Activated naive CD8-positive, alpha-beta T cell (primary cell): Measurements from ENCODE around the gene KIAA1328.
"Not testable (repeated sequence)": the region's sequence is repeated elsewhere in the genome, so short reads cannot be mapped to it uniquely, and the experiment has no call there.

Experiments
- H3K27ac Mint-ChIP-seq: one replicate; pipeline ENCODE4 v1.8.0; 2021; ENCODE audit warnings: mixed read lengths
- H3K27me3 Mint-ChIP-seq: one replicate; pipeline ENCODE4 v1.8.0; 2021; ENCODE audit warnings: mixed read lengths
- H3K36me3 Mint-ChIP-seq: one replicate; pipeline ENCODE4 v1.8.0; 2021; ENCODE audit warnings: mixed read lengths
- H3K4me1 Mint-ChIP-seq: one replicate; pipeline ENCODE4 v1.8.0; 2021; ENCODE audit warnings: low read depth, mixed read lengths
- H3K4me3 Mint-ChIP-seq: one replicate; pipeline ENCODE4 v1.8.0; 2021; ENCODE audit warnings: mild to moderate bottlenecking, mixed read lengths
- H3K9me3 Mint-ChIP-seq: one replicate; pipeline ENCODE4 v1.8.0; 2021; ENCODE audit warnings: low read depth, mixed read lengths

Gene KIAA1328

DNA sequence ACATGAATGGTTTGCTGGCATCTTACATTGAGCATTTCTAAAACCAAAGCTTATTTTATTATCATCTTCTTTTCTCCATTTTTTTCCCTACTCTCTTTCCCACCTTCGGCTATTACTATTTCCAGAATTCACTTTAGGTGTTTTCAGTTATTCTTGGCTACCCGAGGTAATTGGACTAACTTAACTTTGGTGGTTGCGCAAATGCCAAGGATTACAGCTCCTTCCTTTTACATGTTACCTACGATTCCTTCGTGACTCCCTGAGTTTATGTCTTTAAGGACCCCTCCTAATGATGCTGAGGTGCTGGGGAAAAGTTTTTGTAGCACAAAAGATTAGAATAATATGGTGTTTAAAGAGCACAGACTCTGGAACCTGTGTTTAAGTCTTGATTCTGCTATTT is 14.3 kb downstream of the KIAA1328 start:
- H3K27ac Mint-ChIP-seq, result no peak overlapping the region
- no peak overlapping the region for H3K4me3 Mint-ChIP-seq
- H3K4me1 Mint-ChIP-seq, result peaks cover 3% of the 10 kb centered on the region
- no peaks in the 10 kb centered on the region for H3K9me3 Mint-ChIP-seq
- H3K27me3 Mint-ChIP-seq, result no peaks in the 10 kb centered on the region
- H3K36me3 Mint-ChIP-seq, result peaks cover 22% of the 10 kb centered on the region

DNA sequence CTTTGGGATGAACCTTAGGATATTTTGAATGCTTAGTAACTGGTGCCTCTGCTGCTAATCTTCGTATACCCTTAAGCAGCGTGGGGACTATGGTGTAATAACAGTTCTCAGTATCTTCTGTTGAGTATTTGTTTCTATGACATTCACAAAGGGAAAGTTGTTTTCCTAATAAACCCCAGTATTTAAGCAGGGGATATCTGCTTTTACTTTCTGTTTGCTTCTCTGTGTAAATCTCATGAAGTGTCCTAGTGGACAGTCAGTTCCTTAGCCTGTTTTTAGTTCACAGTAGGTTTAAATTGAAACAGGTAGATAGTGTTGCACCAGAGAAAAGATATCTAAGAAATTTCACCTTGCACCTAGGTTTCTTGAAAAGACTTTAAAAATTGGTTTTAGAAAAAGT is 14.9 kb downstream of the KIAA1328 start:
- Mint-ChIP-seq H3K4me1 (peaks cover 3% of the 10 kb centered on the region), H3K9me3 (no peaks in the 10 kb centered on the region), H3K27ac (no peak overlapping the region), H3K4me3 (no peak overlapping the region), H3K27me3 (no peaks in the 10 kb centered on the region), H3K36me3 (peaks cover 19% of the 10 kb centered on the region)

DNA sequence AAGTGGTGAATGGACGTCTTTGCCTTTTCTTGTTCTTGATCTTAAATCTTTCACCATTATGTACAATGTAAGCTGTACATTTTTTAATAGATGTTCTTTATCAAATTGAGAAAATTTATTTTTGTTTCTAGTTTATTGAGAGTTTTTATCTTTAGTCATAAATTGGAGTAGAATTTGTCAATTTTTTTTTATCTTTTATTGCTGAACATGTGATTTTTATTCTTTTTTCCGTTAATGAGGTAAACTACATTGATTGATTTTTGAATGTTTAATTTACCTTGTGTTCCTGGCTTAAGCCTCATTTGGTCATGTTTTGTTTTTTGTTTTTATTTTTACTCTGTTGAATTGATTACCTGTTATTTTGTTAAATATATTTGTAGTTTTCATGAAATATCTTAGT is 19.7 kb downstream of the KIAA1328 start:
- Mint-ChIP-seq H3K36me3 (peaks cover 31% of the 10 kb centered on the region), H3K27me3 (no peaks in the 10 kb centered on the region), H3K4me1 (no peaks in the 10 kb centered on the region)

DNA sequence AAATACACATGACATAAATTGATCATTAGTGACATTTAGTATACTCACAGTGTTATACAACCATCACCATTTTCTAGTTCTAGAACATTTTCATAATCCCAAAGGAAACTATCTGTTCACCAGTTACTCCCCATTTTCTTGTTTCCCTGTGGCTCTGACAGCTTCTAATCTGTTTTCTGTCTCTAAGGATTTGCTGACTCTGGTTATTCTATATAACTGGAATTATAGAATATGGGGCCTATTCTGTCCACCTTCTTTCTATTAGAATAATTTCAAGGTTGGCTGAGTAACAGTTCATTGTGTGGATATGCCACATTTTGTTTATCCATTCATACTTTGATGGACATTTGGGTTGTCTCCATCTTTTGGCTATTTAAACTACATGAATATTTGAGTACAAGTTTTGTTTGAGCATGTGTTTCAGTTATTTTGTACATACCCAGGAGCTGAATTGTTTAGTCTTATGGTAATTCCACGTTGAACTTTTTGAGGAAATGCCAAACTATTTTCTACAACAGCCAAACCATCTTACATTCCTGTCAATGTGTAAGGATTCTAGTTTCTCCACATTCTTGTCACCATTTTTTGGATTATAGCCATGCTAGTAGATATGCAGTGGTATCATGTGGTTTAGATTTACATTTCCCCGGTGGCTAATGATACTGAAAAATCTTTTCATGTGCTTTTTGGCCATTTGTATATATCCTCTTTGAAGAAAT is 20.5 kb downstream of the KIAA1328 start:
- Mint-ChIP-seq H3K27ac (no peak overlapping the region), H3K27me3 (no peaks in the 10 kb centered on the region), H3K4me3 (no peak overlapping the region), H3K36me3 (peaks cover 38% of the 10 kb centered on the region), H3K9me3 (peaks cover 5% of the 10 kb centered on the region), H3K4me1 (no peaks in the 10 kb centered on the region)

More for the DNA sequence above, 19.7 kb downstream of the KIAA1328 start:
- Mint-ChIP-seq H3K9me3 (peaks cover 5% of the 10 kb centered on the region), H3K27ac (no peak overlapping the region), H3K4me3 (no peak overlapping the region)

DNA sequence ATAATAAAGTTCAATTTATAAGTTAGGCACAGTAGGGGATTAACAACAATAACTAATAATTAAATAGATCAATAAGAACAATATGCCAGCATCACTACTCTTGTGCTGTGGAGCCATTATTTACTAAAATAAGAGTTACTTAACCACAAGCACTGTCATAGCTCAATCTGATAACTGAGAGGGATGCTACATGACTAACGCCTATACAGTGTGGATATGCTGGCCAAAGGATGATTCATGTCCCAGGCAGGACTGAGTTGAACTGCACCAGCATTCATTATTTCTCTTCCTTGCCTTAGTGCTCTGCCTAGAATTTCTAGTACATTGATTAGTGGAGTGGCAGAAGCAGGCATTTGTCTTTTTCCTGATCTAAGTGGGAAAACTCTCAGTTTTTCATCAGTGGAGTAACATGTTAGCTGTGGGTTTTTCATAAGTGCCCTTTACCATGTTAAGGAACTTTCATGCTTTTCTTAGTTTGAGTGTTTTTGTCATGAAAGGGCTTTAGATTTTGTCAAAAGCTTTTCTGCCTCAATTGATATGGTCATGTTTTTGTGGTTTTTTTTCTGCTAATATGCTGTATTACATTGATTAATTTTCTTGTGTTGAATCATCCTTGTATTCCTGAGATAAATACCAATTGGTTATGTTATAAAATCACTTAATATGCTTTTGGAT is 21.7 kb downstream of the KIAA1328 start:
- H3K4me3 Mint-ChIP-seq, result no peak overlapping the region
- no peaks in the 10 kb centered on the region for H3K4me1 Mint-ChIP-seq
- no peak overlapping the region for H3K27ac Mint-ChIP-seq
- peaks cover 38% of the 10 kb centered on the region for H3K36me3 Mint-ChIP-seq
- peaks cover 5% of the 10 kb centered on the region for H3K9me3 Mint-ChIP-seq
- no peaks in the 10 kb centered on the region for H3K27me3 Mint-ChIP-seq

DNA sequence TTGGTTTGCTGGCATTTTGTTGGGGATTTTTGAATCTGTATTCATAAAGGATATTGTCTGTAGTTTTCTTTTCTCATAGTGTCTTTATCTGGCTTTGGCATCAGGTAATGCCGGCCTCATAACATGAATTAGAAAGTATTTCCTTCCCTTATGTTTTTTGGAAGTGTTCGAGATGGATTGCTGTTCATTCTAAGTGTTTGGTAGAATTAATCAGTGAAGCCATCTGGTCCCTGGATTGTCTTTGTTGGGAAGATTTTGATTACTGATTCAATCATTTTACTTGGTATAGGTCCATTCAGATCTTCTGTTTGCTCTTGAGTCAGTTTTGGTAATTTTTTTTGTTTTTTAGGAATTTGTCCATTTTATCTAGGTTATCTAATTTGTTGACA is 22.3 kb downstream of the KIAA1328 start:
- no peak overlapping the region for H3K27ac Mint-ChIP-seq
- peaks cover 5% of the 10 kb centered on the region for H3K9me3 Mint-ChIP-seq
- H3K4me3 Mint-ChIP-seq, result no peak overlapping the region
- H3K27me3 Mint-ChIP-seq, result no peaks in the 10 kb centered on the region
- peaks cover 1% of the 10 kb centered on the region for H3K4me1 Mint-ChIP-seq
- peaks cover 42% of the 10 kb centered on the region for H3K36me3 Mint-ChIP-seq

DNA sequence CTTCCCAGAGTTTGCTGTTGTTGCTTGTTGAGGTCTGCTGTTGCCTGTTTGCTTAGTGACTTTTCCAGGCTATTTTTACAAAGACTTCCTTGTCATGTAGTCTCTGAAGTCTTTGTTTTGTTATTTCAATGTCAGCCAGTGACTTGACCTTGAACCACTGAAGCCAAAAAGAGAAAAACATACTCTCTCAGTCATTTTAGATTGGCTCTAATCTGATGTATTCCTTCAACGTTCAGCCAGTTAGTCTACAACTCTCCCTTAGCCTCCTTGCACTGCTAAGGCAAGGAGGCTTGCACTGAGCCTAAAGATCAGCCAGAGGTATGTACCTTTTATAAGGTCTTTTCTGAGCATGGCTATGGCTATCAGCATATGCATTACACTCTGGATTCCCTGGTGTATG is 27.9 kb downstream of the KIAA1328 start:
- Mint-ChIP-seq H3K36me3 (peaks cover 45% of the 10 kb centered on the region), H3K27ac (no peak overlapping the region), H3K27me3 (no peaks in the 10 kb centered on the region), H3K4me3 (no peak overlapping the region), H3K4me1 (peaks cover 2% of the 10 kb centered on the region), H3K9me3 (peaks cover 3% of the 10 kb centered on the region)

DNA sequence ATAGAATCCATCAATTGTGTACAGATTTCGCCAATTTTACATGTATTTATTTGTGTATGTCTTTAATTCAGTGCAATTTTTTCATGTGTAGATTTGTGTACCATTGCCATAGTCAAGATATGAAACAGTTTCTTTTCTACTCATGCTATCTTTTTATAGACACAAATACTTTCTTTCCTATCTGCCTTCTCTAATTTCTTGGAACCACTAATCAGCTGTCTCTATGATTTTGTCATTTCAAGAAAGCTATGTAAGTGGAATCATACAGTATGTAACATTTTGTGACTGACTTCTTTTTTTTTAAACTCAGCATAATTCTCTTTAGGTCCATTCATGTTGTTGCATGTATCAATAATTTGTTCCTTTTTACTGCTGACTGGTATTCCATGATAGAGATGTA is 33.3 kb downstream of the KIAA1328 start:
- H3K36me3 Mint-ChIP-seq, result peaks cover 28% of the 10 kb centered on the region
- no peaks in the 10 kb centered on the region for H3K9me3 Mint-ChIP-seq
- H3K27me3 Mint-ChIP-seq, result no peaks in the 10 kb centered on the region
- H3K4me1 Mint-ChIP-seq, result no peaks in the 10 kb centered on the region
- no peak overlapping the region for H3K27ac Mint-ChIP-seq
- no peak overlapping the region for H3K4me3 Mint-ChIP-seq

DNA sequence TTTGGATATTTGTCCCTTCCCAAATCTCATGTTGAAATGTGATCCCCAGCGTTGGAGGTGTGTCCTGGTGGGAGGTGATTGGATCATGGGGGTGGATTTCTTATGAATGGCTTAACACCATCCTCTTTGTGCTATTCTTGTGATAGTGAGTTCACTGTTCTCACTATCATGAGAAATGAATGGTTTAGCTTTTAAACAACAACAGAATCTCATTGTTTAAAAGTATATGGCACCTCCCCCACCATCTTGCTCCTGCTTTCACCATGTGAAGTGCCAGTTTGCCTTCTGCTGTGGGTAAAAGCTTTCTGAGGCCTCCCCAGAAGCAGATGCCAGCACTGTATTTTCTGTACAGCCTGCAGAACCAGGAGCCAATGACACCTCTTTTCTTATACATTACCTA is 38.1 kb downstream of the KIAA1328 start:
- Mint-ChIP-seq H3K36me3 (peaks cover 35% of the 10 kb centered on the region), H3K4me1 (no peaks in the 10 kb centered on the region), H3K27me3 (no peaks in the 10 kb centered on the region), H3K4me3 (no peak overlapping the region), H3K27ac (no peak overlapping the region), H3K9me3 (no peaks in the 10 kb centered on the region)

DNA sequence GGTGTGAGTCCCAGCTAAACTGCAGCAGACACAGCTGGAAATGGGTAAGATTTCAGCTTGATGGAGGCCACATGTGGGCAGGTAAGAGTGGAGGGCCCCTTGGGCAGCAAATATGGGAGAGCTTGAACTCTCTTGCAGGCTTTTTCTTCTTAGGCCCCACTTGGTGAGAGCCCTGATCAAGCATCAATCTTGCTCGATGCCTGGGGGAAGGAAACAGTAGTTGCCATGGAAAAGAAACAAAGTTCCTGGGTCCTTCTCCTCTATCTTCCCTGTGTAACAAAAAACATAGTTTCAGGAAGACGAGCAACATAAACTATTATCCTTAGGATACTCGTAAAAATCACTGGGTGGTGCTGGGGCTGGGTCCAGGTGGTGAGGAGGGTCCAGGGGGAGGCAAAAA is 42.9 kb downstream of the KIAA1328 start:
- H3K27ac Mint-ChIP-seq, result no peak overlapping the region

DNA sequence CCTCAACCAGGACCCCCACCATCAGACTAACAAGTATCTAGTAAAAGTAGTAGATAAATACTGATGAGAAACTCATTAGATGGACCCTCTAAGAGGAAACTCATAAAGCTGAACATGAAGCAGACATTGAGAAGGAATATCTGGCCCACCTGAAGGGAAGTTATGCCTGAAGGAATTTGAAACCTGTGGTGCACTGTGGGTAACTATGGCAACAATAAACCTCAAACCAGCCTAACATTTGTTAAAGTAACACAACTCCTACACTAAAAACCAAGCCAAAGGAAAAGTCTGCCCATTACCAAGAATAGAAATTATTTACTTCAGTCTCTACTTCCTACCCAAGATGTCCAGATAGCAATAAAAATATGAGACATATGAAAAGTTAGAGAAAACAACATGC is 43.4 kb downstream of the KIAA1328 start:
- Mint-ChIP-seq H3K4me3 (no peak overlapping the region), H3K36me3 (peaks cover 51% of the 10 kb centered on the region), H3K27me3 (no peaks in the 10 kb centered on the region), H3K4me1 (no peaks in the 10 kb centered on the region), H3K27ac (no peak overlapping the region), H3K9me3 (no peaks in the 10 kb centered on the region)

More for the DNA sequence above, 42.9 kb downstream of the KIAA1328 start:
- H3K36me3 Mint-ChIP-seq, result peaks cover 50% of the 10 kb centered on the region
- no peak overlapping the region for H3K4me3 Mint-ChIP-seq
- no peaks in the 10 kb centered on the region for H3K9me3 Mint-ChIP-seq
- no peaks in the 10 kb centered on the region for H3K4me1 Mint-ChIP-seq
- no peaks in the 10 kb centered on the region for H3K27me3 Mint-ChIP-seq

DNA sequence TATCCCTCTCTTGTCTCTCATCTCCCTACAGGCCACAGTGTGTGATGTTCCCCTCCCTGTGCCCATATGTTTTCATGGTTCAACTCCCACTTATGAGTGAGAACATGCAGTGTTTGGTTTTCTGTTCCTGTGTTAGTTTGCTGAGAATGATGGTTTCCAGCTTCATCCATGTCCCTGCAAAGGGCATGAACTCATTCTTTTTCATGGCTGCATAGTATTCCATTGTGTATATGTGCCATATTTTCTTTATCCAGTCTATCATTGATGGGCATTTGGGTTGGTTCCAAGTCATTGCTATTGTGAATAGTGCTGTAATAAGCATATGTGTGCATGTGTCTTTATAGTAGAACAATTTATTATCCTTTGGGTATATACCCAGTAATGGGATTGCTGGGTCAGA is 44.9 kb downstream of the KIAA1328 start:
- not testable (repeated sequence) for H3K4me3 Mint-ChIP-seq, H3K9me3 Mint-ChIP-seq, H3K27me3 Mint-ChIP-seq, H3K27ac Mint-ChIP-seq, H3K4me1 Mint-ChIP-seq
- peaks cover 58% of the 10 kb centered on the region for H3K36me3 Mint-ChIP-seq

DNA sequence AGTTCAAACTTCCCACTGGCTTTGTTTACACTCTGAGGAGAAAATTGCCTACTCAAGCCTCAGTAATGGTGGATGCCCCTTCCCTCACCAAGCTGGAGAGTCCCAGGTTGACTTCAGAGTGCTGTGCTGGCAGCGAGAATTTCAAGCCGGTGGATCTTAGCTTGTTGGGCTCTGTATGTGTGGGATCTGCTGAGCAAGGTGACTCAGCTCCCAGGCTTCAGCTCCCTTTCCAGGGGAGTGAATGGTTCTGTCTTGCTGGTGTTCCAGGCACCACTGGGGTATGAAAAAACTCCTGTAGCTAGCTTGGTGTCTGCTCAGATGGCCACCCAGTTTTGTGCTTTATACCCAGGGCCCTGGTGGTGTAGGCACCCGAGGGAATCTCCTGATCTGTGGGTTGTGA is 50.9 kb downstream of the KIAA1328 start:
- not testable (repeated sequence) for H3K9me3 Mint-ChIP-seq, H3K27me3 Mint-ChIP-seq, H3K4me1 Mint-ChIP-seq, H3K4me3 Mint-ChIP-seq, H3K27ac Mint-ChIP-seq
- H3K36me3 Mint-ChIP-seq, result peaks cover 39% of the 10 kb centered on the region

DNA sequence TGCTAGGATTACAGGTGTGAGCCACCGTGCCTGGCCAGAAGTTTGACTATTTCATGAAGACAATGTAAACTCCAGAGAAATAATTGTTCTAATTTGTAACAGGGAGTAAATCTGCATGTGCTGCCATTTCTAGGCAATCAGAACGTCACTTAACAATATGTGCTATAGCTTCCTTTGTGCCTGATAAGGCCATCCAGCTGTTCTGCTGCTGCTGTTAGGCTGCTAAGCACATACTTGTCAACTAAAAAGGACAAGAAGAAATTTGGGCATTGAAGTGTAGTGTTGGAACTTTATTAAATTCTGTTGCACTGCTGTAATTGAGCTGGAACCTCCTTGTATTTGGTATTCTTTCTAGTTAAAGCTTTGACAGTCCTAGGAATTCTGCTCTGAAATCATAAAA is 57.1 kb downstream of the KIAA1328 start:
- H3K27me3 Mint-ChIP-seq, result no peaks in the 10 kb centered on the region
- H3K9me3 Mint-ChIP-seq, result no peaks in the 10 kb centered on the region
- peaks cover 19% of the 10 kb centered on the region for H3K36me3 Mint-ChIP-seq
- peaks cover 4% of the 10 kb centered on the region for H3K4me1 Mint-ChIP-seq
- no peak overlapping the region for H3K4me3 Mint-ChIP-seq
- H3K27ac Mint-ChIP-seq, result no peak overlapping the region

DNA sequence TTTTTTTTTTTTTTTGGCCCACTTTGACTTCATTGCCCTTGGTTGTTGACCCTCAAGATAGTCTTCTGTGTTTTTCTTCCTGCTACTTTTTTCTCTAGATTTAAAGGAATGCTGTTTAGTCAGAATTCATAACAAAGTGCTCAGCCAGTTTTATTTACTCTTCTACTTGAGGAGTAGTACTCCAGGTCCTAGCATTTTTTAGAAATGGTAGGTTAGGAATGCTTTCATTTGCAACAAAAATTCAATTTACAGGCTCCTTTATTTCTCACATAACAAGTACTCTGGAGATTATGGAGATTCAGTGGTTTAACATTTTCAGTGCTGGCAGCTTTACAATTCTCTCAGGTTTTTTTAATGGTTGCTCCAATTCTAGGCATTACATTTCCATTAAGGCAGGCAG is 58.2 kb downstream of the KIAA1328 start:
- Mint-ChIP-seq H3K4me1 (peaks cover 4% of the 10 kb centered on the region), H3K4me3 (no peak overlapping the region), H3K36me3 (peaks cover 18% of the 10 kb centered on the region), H3K27ac (no peak overlapping the region), H3K27me3 (no peaks in the 10 kb centered on the region), H3K9me3 (no peaks in the 10 kb centered on the region)

DNA sequence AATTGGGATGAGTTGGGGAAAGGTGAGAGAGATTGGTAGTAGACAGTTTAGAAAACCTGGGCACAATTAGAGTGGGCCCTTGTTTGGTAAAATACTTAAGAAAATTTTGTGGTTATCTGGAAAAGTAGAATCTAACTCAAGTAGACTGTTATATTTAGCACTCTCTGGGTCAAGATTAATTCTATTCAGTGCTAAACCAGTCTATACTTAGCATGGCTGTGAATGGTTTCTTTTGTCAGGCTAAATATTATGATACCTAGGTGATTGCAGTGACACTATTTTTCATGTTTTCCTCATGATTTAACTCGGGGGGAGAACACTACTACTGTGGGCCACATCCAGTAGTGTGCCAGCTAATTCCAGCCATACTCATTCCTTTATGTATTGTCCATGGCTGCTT is 58.9 kb downstream of the KIAA1328 start:
- H3K36me3 Mint-ChIP-seq, result peaks cover 20% of the 10 kb centered on the region
- no peak overlapping the region for H3K4me3 Mint-ChIP-seq
- no peaks in the 10 kb centered on the region for H3K9me3 Mint-ChIP-seq
- H3K27me3 Mint-ChIP-seq, result no peaks in the 10 kb centered on the region
- peaks cover 4% of the 10 kb centered on the region for H3K4me1 Mint-ChIP-seq
- no peak overlapping the region for H3K27ac Mint-ChIP-seq
